Measurements from ENCODE around the gene TSEN2. TPM values are rescaled to one million over a fixed set of nuclear protein-coding genes. Genes with fewer than 3 reads are reported as not detected.

TSEN2 gene
- total and polyA plus RNA-seq, 9 of the 15 experiments (the other 6 are each of a cell fraction or from before 2014, with no cell fraction given): 38.5 to 76.3 (median 46.6) TPM

- TF ChIP-seq NCOA6 (IDR thresholded peaks at IDR 0.05): no peak
- TF ChIP-seq TCF15 (CRISPR knock-in tag; IDR thresholded peaks at IDR 0.05): no peak
- TF ChIP-seq KLF1 (tag; IDR thresholded peaks at IDR 0.05): no peak
- no peak for TF ChIP-seq ZNF780A (CRISPR knock-in tag; IDR thresholded peaks at IDR 0.05)
- no peak for TF ChIP-seq HDAC2 (IDR thresholded peaks at IDR 0.05)
- TF ChIP-seq, protein P1, sequence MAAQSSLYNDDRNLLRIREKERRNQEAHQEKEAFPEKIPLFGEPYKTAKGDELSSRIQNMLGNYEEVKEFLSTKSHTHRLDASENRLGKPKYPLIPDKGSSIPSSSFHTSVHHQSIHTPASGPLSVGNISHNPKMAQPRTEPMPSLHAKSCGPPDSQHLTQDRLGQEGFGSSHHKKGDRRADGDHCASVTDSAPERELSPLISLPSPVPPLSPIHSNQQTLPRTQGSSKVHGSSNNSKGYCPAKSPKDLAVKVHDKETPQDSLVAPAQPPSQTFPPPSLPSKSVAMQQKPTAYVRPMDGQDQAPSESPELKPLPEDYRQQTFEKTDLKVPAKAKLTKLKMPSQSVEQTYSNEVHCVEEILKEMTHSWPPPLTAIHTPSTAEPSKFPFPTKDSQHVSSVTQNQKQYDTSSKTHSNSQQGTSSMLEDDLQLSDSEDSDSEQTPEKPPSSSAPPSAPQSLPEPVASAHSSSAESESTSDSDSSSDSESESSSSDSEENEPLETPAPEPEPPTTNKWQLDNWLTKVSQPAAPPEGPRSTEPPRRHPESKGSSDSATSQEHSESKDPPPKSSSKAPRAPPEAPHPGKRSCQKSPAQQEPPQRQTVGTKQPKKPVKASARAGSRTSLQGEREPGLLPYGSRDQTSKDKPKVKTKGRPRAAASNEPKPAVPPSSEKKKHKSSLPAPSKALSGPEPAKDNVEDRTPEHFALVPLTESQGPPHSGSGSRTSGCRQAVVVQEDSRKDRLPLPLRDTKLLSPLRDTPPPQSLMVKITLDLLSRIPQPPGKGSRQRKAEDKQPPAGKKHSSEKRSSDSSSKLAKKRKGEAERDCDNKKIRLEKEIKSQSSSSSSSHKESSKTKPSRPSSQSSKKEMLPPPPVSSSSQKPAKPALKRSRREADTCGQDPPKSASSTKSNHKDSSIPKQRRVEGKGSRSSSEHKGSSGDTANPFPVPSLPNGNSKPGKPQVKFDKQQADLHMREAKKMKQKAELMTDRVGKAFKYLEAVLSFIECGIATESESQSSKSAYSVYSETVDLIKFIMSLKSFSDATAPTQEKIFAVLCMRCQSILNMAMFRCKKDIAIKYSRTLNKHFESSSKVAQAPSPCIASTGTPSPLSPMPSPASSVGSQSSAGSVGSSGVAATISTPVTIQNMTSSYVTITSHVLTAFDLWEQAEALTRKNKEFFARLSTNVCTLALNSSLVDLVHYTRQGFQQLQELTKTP (IDR thresholded peaks at IDR 0.05; ENCODE audit: low read depth in 1 of 2, partially characterized antibody in 2 of 2): no peak
- TF ChIP-seq MCM5 (IDR thresholded peaks at IDR 0.05; ENCODE audit: low read depth): no peak
- no peak for TF ChIP-seq MXD1 (CRISPR knock-in tag; IDR thresholded peaks at IDR 0.05; ENCODE audit: borderline replicate concordance, poor library complexity, severe bottlenecking)
- no peak for TF ChIP-seq RREB1 (CRISPR knock-in tag; IDR thresholded peaks at IDR 0.05)
- TF ChIP-seq FOS (IDR thresholded peaks at IDR 0.05; ENCODE audit: extremely low read depth, insufficient read length): no peak
Observed at GRCh38 chr3:12544652-12545472, 60.6 kb downstream of the TSEN2 start (continued).

All from K562 (cell line).